Ectodermal cell (in vitro differentiated cells): ENCODE data around the gene SLC5A12.

Experiments used
- H3K27ac ChIP-seq: 2 replicates; pipeline ENCODE4 v1.7.0; 2013; ENCODE audit warnings: mild to moderate bottlenecking, low read depth, low read length; ENCODE audit not compliant: insufficient read depth, poor library complexity, severe bottlenecking
- H3K27me3 ChIP-seq: 2 replicates; pipeline ENCODE4 v1.7.0; 2013; ENCODE audit warnings: mild to moderate bottlenecking, low read length; ENCODE audit not compliant: insufficient read depth, control insufficient read depth, poor library complexity, severe bottlenecking
- H3K36me3 ChIP-seq: one replicate; pipeline ENCODE4 v1.7.0; 2013; ENCODE audit warnings: low read length; ENCODE audit not compliant: control insufficient read depth, insufficient read depth
- H3K4me1 ChIP-seq: one replicate; pipeline ENCODE4 v1.7.0; 2013; ENCODE audit warnings: low read length; ENCODE audit not compliant: control insufficient read depth, insufficient read depth
- H3K4me3 ChIP-seq: 2 replicates; pipeline ENCODE4 v1.7.0; 2013; ENCODE audit warnings: low read depth, low read length, control low read depth; ENCODE audit not compliant: insufficient read depth
- H3K9me3 ChIP-seq: 2 replicates; pipeline ENCODE4 v1.7.0; 2013; ENCODE audit warnings: mild to moderate bottlenecking, low read length, moderate library complexity; ENCODE audit not compliant: control insufficient read depth
- WGBS, 2 experiments: methylation state at CpG; one replicate each; pipeline ENCODE4 v1.1.7; 2013; ENCODE audit warnings: missing lambda C conversion rate in 2 of 2; 5-methylcytosine and 5-hydroxymethylcytosine counted together

The SLC5A12 gene

DNA sequence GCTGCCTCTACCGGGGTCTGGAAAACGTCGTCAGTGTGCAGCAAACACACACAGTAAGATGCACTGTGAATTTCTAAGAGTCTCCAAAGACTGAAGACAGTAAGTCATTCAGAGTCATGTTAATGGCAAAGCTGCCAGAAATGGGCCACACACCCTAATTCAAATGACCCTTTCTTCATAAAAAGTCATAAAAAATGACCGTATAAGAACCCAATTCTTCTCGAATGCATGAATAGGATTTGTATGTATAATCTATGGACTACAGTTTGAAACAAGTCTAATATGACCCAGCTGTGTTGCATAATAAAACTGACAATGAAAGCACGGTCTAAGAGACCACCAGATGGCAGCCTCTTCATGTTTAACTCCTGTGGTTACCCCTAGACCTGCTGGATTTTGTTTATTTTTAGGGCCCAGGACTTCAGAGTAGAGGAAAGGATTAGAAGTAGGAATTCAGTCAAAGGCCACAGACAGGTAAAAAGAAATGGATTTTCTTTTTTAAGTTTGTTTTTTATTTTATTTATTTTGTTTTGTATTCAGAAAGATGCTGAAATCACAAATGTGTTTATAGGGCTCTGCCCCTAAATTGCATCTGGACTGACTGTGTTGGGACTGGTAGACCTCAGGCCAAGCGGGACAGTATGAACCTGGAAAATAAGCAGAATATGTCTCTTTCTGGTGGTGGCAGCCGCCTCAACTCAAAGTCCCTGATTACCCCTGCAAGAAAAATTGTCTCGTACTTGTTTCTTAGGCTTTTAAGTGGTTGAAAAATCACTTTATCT is 32.1 kb upstream of the SLC5A12 start:
- Histone ChIP-seq H3K27me3 (no peaks in the 10 kb centered on the region), H3K4me3 (no peak overlapping the region), H3K27ac (no peak overlapping the region), H3K36me3 (no peaks in the 10 kb centered on the region), H3K9me3 (no peaks in the 10 kb centered on the region), H3K4me1 (peaks cover 3% of the 10 kb centered on the region)
- WGBS, 2 experiments = 51 to 55% methylated on average over 8 to 9 of the region's 9 CpGs

DNA sequence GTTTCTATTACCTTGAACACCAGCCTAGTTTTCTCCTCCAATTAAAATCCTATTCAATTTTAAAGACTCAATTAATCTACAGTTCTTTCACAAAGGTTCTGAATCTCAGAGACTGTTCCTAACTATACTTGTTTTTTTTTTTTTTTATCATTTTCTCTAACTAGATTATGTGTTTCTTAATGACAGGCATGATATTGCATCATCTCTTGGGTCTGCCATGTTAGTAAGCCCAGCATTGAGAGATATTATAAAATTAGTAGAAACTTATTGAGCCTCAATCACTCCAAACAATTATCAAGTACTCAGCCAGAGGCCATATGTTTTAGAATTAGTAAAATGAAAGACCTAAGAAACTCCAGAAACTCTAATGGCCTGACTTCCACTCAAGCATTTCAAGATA is 28.1 kb upstream of the SLC5A12 start:
- H3K27me3 ChIP-seq = no peaks in the 10 kb centered on the region
- no peak overlapping the region for H3K27ac ChIP-seq
- no peaks in the 10 kb centered on the region for H3K4me1 ChIP-seq
- H3K4me3 ChIP-seq = no peak overlapping the region
- H3K9me3 ChIP-seq = no peaks in the 10 kb centered on the region
- no peaks in the 10 kb centered on the region for H3K36me3 ChIP-seq

DNA sequence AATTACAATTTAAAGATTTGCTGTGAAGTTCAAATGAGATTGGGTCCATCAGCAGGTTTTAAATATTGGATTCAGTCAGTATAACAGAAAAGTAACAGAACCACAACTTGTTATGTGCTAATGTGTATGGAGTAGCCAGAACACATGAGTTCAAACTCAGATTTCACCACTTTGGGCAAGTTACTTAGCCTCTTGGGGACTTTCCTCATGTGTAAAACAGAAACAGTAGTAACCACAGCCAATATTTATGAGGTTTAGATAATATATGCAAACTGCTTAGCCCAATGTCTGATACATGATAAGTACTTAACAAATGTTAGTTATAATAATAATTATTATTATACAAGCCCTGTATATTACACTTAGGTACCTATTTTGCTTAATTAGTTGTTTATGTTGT is 21.8 kb upstream of the SLC5A12 start:
- H3K27ac ChIP-seq = no peak overlapping the region
- no peaks in the 10 kb centered on the region for H3K9me3 ChIP-seq
- H3K36me3 ChIP-seq = no peaks in the 10 kb centered on the region
- peaks cover 9% of the 10 kb centered on the region for H3K4me1 ChIP-seq
- no peaks in the 10 kb centered on the region for H3K27me3 ChIP-seq
- H3K4me3 ChIP-seq = no peak overlapping the region

DNA sequence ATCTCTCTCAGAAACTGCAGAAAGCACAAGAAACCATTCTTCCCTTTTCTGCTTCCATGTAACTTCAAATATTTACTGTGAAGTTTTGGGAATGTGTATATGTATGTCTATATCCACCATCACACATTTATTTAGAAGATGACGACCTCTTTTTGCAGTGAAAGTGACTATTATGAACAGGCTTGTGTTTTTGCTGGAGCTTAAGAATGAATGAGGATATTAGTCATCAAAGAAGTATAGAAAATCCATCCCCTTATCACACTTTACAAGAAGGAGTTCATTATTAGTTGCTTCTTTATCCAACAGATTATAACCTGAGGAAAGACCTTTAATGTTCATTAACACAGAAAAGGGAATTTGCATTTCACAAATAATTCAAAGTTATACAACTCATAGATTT is 21.1 kb upstream of the SLC5A12 start:
- H3K27ac ChIP-seq = no peak overlapping the region
- no peaks in the 10 kb centered on the region for H3K27me3 ChIP-seq
- no CpG with 5 or more reads among the region's 1 CpG for WGBS, 2 experiments
- H3K9me3 ChIP-seq = no peaks in the 10 kb centered on the region
- H3K4me3 ChIP-seq = no peak overlapping the region
- H3K4me1 ChIP-seq = peaks cover 9% of the 10 kb centered on the region
- no peaks in the 10 kb centered on the region for H3K36me3 ChIP-seq

DNA sequence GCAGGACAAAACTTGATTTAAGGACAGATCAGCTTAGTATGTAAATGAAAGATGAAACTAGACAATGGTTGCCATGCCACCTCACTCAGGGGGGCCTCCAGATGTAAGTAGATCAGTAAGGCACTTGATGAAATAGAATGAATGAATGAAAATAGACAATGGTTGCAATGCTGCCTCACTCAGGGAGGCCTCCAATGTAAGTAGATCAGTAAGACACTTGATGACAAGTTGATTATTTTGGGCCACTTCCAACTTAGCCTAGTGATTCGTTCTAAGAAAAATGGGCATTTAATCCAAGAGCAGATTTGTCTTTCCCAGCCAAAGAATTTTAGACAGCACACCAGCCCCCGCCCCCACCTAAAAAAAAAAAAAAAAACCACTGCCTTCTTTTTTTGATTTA is 19.2 kb upstream of the SLC5A12 start:
- Histone ChIP-seq H3K36me3 (no peaks in the 10 kb centered on the region), H3K27me3 (no peaks in the 10 kb centered on the region), H3K27ac (no peak overlapping the region)

DNA sequence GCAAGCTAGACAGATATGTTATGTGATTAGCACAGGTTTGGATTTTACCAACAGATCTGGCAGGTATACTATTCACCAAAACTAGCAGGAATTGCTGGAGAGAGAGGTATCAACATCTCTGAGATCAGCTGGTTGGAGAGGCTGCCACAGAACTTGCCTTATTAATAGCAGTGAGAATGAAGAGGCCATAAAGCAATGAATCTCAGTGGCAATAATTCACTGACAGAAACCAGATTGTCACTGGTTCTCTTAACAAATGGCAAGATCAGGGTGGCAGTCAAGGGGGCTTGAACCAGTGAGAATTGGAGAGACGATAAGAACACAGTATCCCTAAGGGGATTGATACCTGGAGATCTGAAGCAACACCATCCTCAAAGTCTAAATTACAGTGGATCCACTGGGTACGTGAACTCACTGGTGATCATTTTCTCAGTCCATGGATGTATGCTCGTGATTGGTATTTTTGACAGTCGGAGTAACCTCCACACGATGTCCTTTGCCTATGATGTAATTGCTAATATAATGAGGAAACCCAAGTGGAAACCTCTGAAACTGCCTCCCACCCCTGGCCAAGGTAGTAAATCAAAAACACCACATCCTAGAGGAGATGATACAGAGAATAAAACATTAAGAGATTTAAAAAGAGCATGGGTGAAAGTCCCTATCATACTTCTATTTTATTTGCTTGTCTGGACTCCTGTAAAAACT is 17.7 kb upstream of the SLC5A12 start:
- H3K36me3 ChIP-seq = no peaks in the 10 kb centered on the region
- WGBS, 2 experiments = 76 to 78% methylated on average over 5 of the region's 5 CpGs
- peaks cover 9% of the 10 kb centered on the region for H3K4me1 ChIP-seq
- H3K9me3 ChIP-seq = no peaks in the 10 kb centered on the region
- H3K4me3 ChIP-seq = no peak overlapping the region
- H3K27ac ChIP-seq = no peak overlapping the region
- no peaks in the 10 kb centered on the region for H3K27me3 ChIP-seq

More for the DNA sequence above, 19.2 kb upstream of the SLC5A12 start:
- Histone ChIP-seq H3K9me3 (no peaks in the 10 kb centered on the region), H3K4me3 (no peak overlapping the region), H3K4me1 (peaks cover 9% of the 10 kb centered on the region)
- 37 to 41% methylated on average over 2 of the region's 2 CpGs for WGBS, 2 experiments

DNA sequence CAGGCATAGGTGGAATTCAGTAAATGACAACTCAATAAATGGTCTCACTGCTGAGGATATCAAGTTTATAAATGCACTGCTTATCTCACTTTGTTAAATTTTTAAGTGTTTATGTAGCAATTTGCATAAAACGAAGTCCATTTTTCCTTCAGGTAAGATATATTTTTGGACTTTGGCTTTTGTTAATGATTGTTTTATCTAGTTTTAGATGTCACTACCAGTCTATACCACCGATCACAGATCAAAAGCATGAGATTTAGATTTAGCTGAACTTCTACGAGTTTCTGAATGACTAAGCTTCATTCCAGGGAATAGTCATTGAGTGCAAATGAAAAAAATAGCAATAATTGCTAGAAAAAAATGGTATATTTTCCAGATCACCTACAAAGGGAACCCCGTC is 12.8 kb upstream of the SLC5A12 start:
- no peak overlapping the region for H3K27ac ChIP-seq
- no peaks in the 10 kb centered on the region for H3K36me3 ChIP-seq
- no peak overlapping the region for H3K4me3 ChIP-seq
- no peaks in the 10 kb centered on the region for H3K4me1 ChIP-seq
- WGBS, 2 experiments = 94 to 100% methylated on average over 1 to 4 of the region's 4 CpGs
- no peaks in the 10 kb centered on the region for H3K27me3 ChIP-seq
- H3K9me3 ChIP-seq = no peaks in the 10 kb centered on the region

DNA sequence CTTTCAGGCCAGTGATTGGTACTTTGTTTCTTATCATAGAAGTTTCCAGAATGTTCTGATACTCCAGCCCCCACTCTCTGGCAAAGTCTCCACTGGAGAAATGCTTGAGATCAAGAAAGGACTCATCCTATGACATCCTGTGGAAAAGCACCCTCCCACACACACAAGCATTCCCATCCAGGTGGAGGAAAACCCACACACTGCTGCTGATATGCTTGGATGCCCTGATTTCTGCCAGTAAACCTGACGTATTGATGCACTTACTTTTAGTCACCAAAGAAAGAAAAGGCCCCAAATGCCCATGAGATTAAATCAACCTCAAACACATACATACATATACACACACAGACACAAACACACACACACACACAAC is 9.2 kb upstream of the SLC5A12 start:
- H3K27me3 ChIP-seq = no peaks in the 10 kb centered on the region
- no peaks in the 10 kb centered on the region for H3K36me3 ChIP-seq
- no peak overlapping the region for H3K27ac ChIP-seq
- no peaks in the 10 kb centered on the region for H3K4me1 ChIP-seq
- H3K4me3 ChIP-seq = no peak overlapping the region
- H3K9me3 ChIP-seq = no peaks in the 10 kb centered on the region
- 72 to 90% methylated on average over 1 of the region's 1 CpG for WGBS, 2 experiments

DNA sequence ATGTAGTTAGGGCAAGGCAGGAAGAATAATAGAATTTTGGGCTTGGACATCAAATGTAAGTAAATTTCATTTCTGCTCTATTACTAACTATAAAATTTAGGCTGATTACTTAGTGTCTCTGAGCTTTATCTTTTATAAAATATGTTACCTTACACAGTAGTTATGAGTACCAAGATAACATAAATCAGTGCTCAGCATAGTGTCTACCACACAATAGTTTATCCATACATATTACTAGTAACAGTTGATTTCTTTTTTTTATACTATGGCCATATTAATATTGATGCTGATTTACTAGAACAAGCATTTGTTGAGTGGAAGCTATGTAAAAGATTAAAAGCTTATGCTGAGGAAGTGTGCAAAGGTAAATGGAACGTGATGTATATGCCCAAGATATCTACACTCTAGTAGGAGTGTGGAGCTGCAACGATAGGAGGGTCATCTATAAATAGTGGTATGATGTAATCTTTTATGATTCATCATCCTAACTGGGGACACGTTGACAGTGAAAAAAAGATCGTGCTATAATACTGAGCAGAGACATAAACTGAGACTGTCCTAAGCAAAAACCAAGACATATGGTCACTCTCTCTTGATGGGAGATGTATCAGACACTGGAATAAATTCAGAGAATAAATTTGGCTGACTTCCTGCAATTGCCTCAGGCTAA is 8.7 kb upstream of the SLC5A12 start:
- H3K27ac ChIP-seq = no peak overlapping the region
- no peaks in the 10 kb centered on the region for H3K4me1 ChIP-seq
- H3K27me3 ChIP-seq = no peaks in the 10 kb centered on the region
- no peaks in the 10 kb centered on the region for H3K36me3 ChIP-seq
- H3K9me3 ChIP-seq = no peaks in the 10 kb centered on the region
- H3K4me3 ChIP-seq = no peak overlapping the region
- 88 to 90% methylated on average over 4 of the region's 4 CpGs for WGBS, 2 experiments

DNA sequence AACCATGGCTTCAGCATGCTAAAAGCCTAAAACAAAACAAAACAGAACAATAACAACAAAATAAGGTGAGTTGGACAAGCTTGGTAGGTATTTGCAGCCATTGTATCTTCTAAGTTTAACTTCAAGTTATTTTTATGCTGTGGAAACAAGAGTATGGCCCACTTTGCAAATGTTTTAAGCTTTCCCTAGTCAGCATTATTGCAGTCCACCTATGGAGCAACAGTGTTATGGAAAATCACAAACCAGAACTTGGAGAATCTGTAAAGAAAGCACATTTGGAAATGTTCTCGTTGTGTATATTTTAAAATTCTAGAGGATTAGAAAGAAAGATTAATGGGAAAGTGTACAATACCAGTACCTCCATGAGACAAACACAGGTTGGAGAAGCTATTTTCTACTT is 7.4 kb upstream of the SLC5A12 start:
- Histone ChIP-seq H3K27ac (no peak overlapping the region), H3K4me1 (no peaks in the 10 kb centered on the region), H3K36me3 (no peaks in the 10 kb centered on the region), H3K9me3 (no peaks in the 10 kb centered on the region), H3K27me3 (no peaks in the 10 kb centered on the region), H3K4me3 (no peak overlapping the region)
- 96 to 100% methylated on average over 1 of the region's 1 CpG for WGBS, 2 experiments
